Endothelial cell of umbilical vein (primary cell): ENCODE data around the gene RCAN3. TPM values are rescaled to one million over a fixed set of nuclear protein-coding genes. Genes with fewer than 3 reads are reported as not detected.

Source experiments
- BruUV-seq: library from RNA; stranded (reverse); fragments of 400-500 nt; replicated peaks from 2 replicates; lab custom pipeline; 2021; lab: Mats Ljungman, UMichigan
- CTCF ChIA-PET: fragments of 300-600, 350-600 bp; sonication (Branson Sonifier 250); formaldehyde crosslinking; loops from one replicate; lab custom pipeline; 2021; ENCODE audit warnings: antibody characterized with exemption, inconsistent platforms; lab: Charles Lee
- POLR2A ChIA-PET: fragments of 300-600, 350-600 bp; sonication (Branson Sonifier 250); formaldehyde crosslinking; loops from one replicate; lab custom pipeline; 2021; ENCODE audit warnings: antibody characterized with exemption, inconsistent platforms; lab: Charles Lee
- DNase-seq: peaks from one replicate; pipeline ENCODE4 v3.0.0-alpha.2; 2011; ENCODE audit warnings: low read depth, low spot score
- FAIRE-seq: peaks from 2 replicates; lab custom pipeline; 2011; peaks lifted over from hg19 to GRCh38; lab: Jason Lieb, UNC
- H2AFZ ChIP-seq: 2 replicates; pipeline ENCODE4 v1.6.0; 2012; ENCODE audit warnings: low read depth, low read length, control low read depth, inconsistent platforms
- H3K27ac ChIP-seq: 2 replicates; pipeline ENCODE4 v1.5.1; 2011; ENCODE audit warnings: low read depth, mild to moderate bottlenecking, control low read depth, low read length, moderate library complexity; ENCODE audit not compliant: insufficient read depth
- H3K27me3 ChIP-seq, 2 experiments: 2 replicates each; pipeline versions ENCODE4 v1.6.0 to v1.6.1; 2011; ENCODE audit warnings: low read length in 2 of 2, mixed read lengths in 1 of 2; ENCODE audit not compliant: control insufficient read depth in 2 of 2, insufficient read depth in 2 of 2
- H3K36me3 ChIP-seq, 2 experiments: 2 replicates in 1 of 2; 3 replicates in 1 of 2; pipeline ENCODE4 v1.5.1; 2011; ENCODE audit warnings: low read length in 2 of 2, mild to moderate bottlenecking in 1 of 2, moderate library complexity in 1 of 2; ENCODE audit not compliant: control insufficient read depth in 2 of 2, insufficient read depth in 2 of 2; ENCODE audit errors: extremely low read depth in 1 of 2
- H3K4me1 ChIP-seq: 3 replicates; pipeline ENCODE4 v1.5.1; 2011; ENCODE audit warnings: mild to moderate bottlenecking, low read length; ENCODE audit not compliant: control insufficient read depth, insufficient read depth; ENCODE audit errors: extremely low read depth
- H3K4me2 ChIP-seq: 2 replicates; pipeline ENCODE4 v1.6.1; 2011; ENCODE audit warnings: low read length, control low read depth, mixed read lengths; ENCODE audit not compliant: insufficient read depth
- H3K4me3 ChIP-seq, 3 experiments: fragments of 200-600 bp in 1 of 3; sonication (generic), shearing (Covaris generic) in 1 of 3; replicated peaks in 1 of 3; 2 replicates each; pipeline ENCODE4 v1.5.1; 2011 to 2016; ENCODE audit warnings: control low read depth in 3 of 3, low read length in 3 of 3, mild to moderate bottlenecking in 2 of 3, inconsistent platforms in 1 of 3, low read depth in 1 of 3, moderate library complexity in 1 of 3; ENCODE audit not compliant: insufficient read depth in 1 of 3
- H3K79me2 ChIP-seq: 2 replicates; pipeline ENCODE4 v1.6.0; 2012; ENCODE audit warnings: low read length, inconsistent platforms; ENCODE audit not compliant: control insufficient read depth, insufficient read depth
- H3K9ac ChIP-seq: replicated peaks from 2 replicates; pipeline ENCODE3; 2011; ENCODE audit warnings: low read length, control low read depth; ENCODE audit not compliant: insufficient read depth; ENCODE audit errors: extremely low read depth
- H3K9me1 ChIP-seq: replicated peaks from 3 replicates; pipeline ENCODE4 v1.6.0; 2011; ENCODE audit warnings: mild to moderate bottlenecking, low read length; ENCODE audit not compliant: control insufficient read depth, insufficient read depth; ENCODE audit errors: extremely low read depth
- H3K9me3 ChIP-seq: replicated peaks from 2 replicates; pipeline ENCODE4 v1.5.1; 2012; ENCODE audit warnings: low read length, inconsistent platforms; ENCODE audit not compliant: control insufficient read depth, insufficient read depth
- H4K20me1 ChIP-seq: replicated peaks from 2 replicates; pipeline ENCODE3; 2011; ENCODE audit warnings: mild to moderate bottlenecking, low read length; ENCODE audit not compliant: control insufficient read depth, insufficient read depth; ENCODE audit errors: extremely low read depth
- EZH2 ChIP-seq: IDR thresholded peaks from 2 replicates; pipeline ENCODE4 v1.6.1; 2012; ENCODE audit warnings: borderline replicate concordance, low read depth, mild to moderate bottlenecking, moderate library complexity, low read length, inconsistent platforms; ENCODE audit not compliant: severe bottlenecking
- FOS ChIP-seq: IDR thresholded peaks from 2 replicates; pipeline ENCODE4 v1.6.1; 2011; ENCODE audit warnings: mild to moderate bottlenecking, low read length, moderate library complexity, borderline replicate concordance; ENCODE audit not compliant: insufficient read depth
- GATA2 ChIP-seq: IDR thresholded peaks from 2 replicates; pipeline ENCODE4 v1.7.0; 2011; ENCODE audit warnings: low read depth, mild to moderate bottlenecking, moderate library complexity, mixed read lengths, low read length; ENCODE audit not compliant: insufficient read length, insufficient read depth
- JUN ChIP-seq: IDR thresholded peaks from 2 replicates; pipeline ENCODE4 v1.6.1; 2011; ENCODE audit warnings: borderline replicate concordance, low read depth; ENCODE audit not compliant: insufficient read length, insufficient read depth
- MYC ChIP-seq: IDR thresholded peaks from one replicate; pipeline ENCODE4 v1.6.1; 2011; ENCODE audit warnings: mild to moderate bottlenecking, low read depth, low read length
- POLR2A ChIP-seq: IDR thresholded peaks from 2 replicates; pipeline ENCODE4 v1.6.1; 2012; ENCODE audit warnings: low read depth, mild to moderate bottlenecking, control low read depth, low read length
- POLR2AphosphoS5 ChIP-seq: IDR thresholded peaks from 2 replicates; pipeline ENCODE4 v1.6.1; 2012; ENCODE audit warnings: low read depth, mild to moderate bottlenecking, control low read depth, low read length, moderate library complexity; ENCODE audit not compliant: insufficient read depth
- dilution Hi-C: fragments of 300-500 bp; cut with MboI; formaldehyde crosslinking; loops from one replicate; pipeline ENCODE4 v1.15.0; 2019; ENCODE audit warnings: low sequenced_read_pairs; ENCODE audit not compliant: extremely low pct_ligation_motif_present
- intact Hi-C: fragments of 100-400 bp; cut with micrococcal nuclease; formaldehyde crosslinking; loops from one replicate; pipeline ENCODE4 v1.10.0; 2022
- polyA plus RNA-seq, 4 experiments: library from polyadenylated mRNA; depleted of rRNA in 3 of 4; stranded (reverse) in 3 of 4; unstranded in 1 of 4; fragments of >200 nt; gene quantifications; 2 replicates each; pipeline versions ENCODE4 v1.2.1 to v1.2.3, GENCODE V29; 2011 to 2012; ENCODE audit warnings: missing spikeins in 1 of 4
- total RNA-seq: library from RNA; stranded (reverse); gene quantifications from 2 replicates; pipeline ENCODE4 v1.2.3, GENCODE V29; 2021
- TF ChIP-seq, protein P1 (sequence below), 2 donors: IDR thresholded peaks; 1 replicate in 1 of 2; 2 replicates in 1 of 2; pipeline ENCODE4 v1.5.1; 2011; ENCODE audit warnings: low read length in 2 of 2, mild to moderate bottlenecking in 2 of 2, moderate library complexity in 2 of 2, control low read depth in 1 of 2, inconsistent platforms in 1 of 2, low read depth in 1 of 2; ENCODE audit not compliant: insufficient read depth in 1 of 2; ENCODE audit errors: extremely low read depth in 1 of 2
- TF ChIP-seq, protein P2 (sequence below): IDR thresholded peaks from 2 replicates; pipeline ENCODE4 v1.6.1; 2011; ENCODE audit not compliant: insufficient read depth, insufficient read length

Gene RCAN3
- total and polyA plus RNA-seq, 2 donors (not counting 3 experiments of a cell fraction or from before 2014, with no cell fraction given), result 0.99 to 5.1 TPM

DNA sequence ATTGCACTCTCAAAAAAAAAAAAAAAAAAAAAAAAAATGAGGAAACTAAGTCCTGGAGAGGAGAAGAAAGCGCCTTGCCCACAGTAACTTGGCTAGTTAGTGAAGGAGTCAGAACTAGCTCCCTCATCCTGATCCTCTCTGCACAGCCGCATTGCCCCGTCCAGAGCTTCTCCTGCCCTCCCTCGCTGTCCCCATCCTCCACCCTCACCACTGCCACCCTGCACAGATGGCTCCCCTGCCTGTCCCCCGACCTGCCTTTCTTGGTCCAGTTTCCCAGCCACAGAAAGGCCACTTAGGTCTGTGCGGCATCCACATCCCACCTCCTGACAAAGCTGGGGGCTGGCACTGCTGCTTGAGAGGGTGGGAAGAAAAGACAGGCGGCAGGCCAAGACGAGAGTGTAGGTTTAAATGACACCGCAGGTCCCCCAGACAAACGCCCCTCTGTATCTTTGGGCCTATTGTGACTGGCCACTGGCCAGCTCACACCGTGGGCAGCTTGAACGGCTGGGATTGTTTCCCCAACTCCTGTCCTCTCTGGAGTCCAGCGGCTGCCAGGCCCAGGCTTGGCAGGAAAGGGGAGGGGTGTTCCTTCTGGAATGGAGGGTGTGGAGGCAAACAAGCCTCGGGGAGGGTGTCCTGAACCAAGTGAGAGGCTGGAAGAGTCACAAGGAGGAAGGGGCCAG lies 73.4 kb downstream of the RCAN3 start:
- Histone ChIP-seq H3K79me2 (no peaks in the 10 kb centered on the region), H2AFZ (no peak overlapping the region), H4K20me1 (no peaks in the 10 kb centered on the region), H3K4me3 (no peak overlapping the region), H3K27ac (no peak overlapping the region), H3K9me3 (no peaks in the 10 kb centered on the region), H3K9ac (no peak overlapping the region), H3K36me3 (no peaks in the 10 kb centered on the region), H3K27me3 (peaks cover 0 to 2% of the 10 kb centered on the region in 2 experiments), H3K4me2 (no peak overlapping the region), H3K4me1 (no peaks in the 10 kb centered on the region), H3K9me1 (no peaks in the 10 kb centered on the region)
- intact Hi-C loops (no loop called here), dilution Hi-C loops (no loop called here)
- FAIRE-seq, result no peak
- DNase-seq, result no peak
- ChIA-PET CTCF (interaction anchor here (1.2 to 1.4 kb wide), 2 partner anchors 11 to 16 kb away, joined by 3 to 10 read pairs; no protein-coding TSS in a partner anchor), POLR2A (no interaction called here)
- BruUV-seq, result no TSS peak
- TF ChIP-seq EZH2 (no peak), POLR2AphosphoS5 (no peak), POLR2A (no peak), FOS (no peak), GATA2 (no peak), MYC (no peak), JUN (no peak)
- TF ChIP-seq, protein P1, sequence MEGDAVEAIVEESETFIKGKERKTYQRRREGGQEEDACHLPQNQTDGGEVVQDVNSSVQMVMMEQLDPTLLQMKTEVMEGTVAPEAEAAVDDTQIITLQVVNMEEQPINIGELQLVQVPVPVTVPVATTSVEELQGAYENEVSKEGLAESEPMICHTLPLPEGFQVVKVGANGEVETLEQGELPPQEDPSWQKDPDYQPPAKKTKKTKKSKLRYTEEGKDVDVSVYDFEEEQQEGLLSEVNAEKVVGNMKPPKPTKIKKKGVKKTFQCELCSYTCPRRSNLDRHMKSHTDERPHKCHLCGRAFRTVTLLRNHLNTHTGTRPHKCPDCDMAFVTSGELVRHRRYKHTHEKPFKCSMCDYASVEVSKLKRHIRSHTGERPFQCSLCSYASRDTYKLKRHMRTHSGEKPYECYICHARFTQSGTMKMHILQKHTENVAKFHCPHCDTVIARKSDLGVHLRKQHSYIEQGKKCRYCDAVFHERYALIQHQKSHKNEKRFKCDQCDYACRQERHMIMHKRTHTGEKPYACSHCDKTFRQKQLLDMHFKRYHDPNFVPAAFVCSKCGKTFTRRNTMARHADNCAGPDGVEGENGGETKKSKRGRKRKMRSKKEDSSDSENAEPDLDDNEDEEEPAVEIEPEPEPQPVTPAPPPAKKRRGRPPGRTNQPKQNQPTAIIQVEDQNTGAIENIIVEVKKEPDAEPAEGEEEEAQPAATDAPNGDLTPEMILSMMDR (IDR thresholded peaks at IDR 0.05; ENCODE audit: extremely low read depth in 1 of 2, insufficient read depth in 1 of 2, low read depth in 1 of 2, low read length in 2 of 2), result no peak
- TF ChIP-seq, protein P2, sequence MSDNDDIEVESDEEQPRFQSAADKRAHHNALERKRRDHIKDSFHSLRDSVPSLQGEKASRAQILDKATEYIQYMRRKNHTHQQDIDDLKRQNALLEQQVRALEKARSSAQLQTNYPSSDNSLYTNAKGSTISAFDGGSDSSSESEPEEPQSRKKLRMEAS, result no peak
